GM12878 (cell line): ENCODE results near the gene PSMD1. TPM values are rescaled to one million over a fixed set of nuclear protein-coding genes. Genes with fewer than 3 reads are reported as not detected.
A peak's percentile ranks its signal among the peaks of the same experiment; 100 is the strongest.

Source experiments
- ATAC-seq: fragments of 200-7000 bp; cut with Tn5 transposase; 3 replicates; pipeline ENCODE4 v1.9.1; 2020; ENCODE audit warnings: mild to moderate bottlenecking, moderate library complexity
- BruUV-seq: library from RNA; stranded (reverse); fragments of 400-500 nt; replicated peaks from 2 replicates; lab custom pipeline; 2021; lab: Mats Ljungman, UMichigan
- CTCF ChIA-PET: fragments of 300-600 bp; sonication (Branson Sonifier 250); formaldehyde crosslinking; extraction: SDS; loops from one replicate; lab custom pipeline; 2021; ENCODE audit warnings: inconsistent platforms; lab: Yijun Ruan, JAX
- POLR2A ChIA-PET: fragments of 350-600 bp; formaldehyde crosslinking; extraction: SDS; loops from one replicate; lab custom pipeline; 2021; ENCODE audit warnings: inconsistent platforms; lab: Charles Lee
- RAD21 ChIA-PET: fragments of 300-600 bp; sonication (Branson Sonifier 250); formaldehyde crosslinking; loops from one replicate; lab custom pipeline; 2023; ENCODE audit warnings: antibody characterized with exemption; ENCODE audit not compliant: unreplicated experiment; lab: Charles Lee
- SMC1A ChIA-PET: fragments of 300-600 bp; sonication (Branson Sonifier 250); formaldehyde crosslinking; loops from one replicate; lab custom pipeline; 2023; ENCODE audit not compliant: unreplicated experiment, uncharacterized antibody; lab: Charles Lee
- DNase-seq: peaks from one replicate; pipeline ENCODE4 v3.0.0-alpha.2; 2011; ENCODE audit warnings: low read depth, low spot score
- FAIRE-seq: peaks from 3 replicates; lab custom pipeline; 2011; peaks lifted over from hg19 to GRCh38; lab: Jason Lieb, UNC
- H2AFZ ChIP-seq: 2 replicates; pipeline ENCODE4 v1.6.0; 2011; ENCODE audit warnings: low read depth, low read length, control low read depth; ENCODE audit not compliant: control insufficient read depth
- H3K27ac ChIP-seq: 2 replicates; pipeline ENCODE4 v1.5.1; 2011; ENCODE audit warnings: control low read depth; ENCODE audit not compliant: control insufficient read depth, insufficient read depth
- H3K27me3 ChIP-seq, 2 experiments: replicated peaks in 1 of 2; 2 replicates each; pipeline versions ENCODE4 v1.6.0 to v1.6.1; 2011; ENCODE audit warnings: low read length in 1 of 2; ENCODE audit not compliant: control insufficient read depth in 2 of 2, insufficient read depth in 2 of 2
- H3K36me3 ChIP-seq, 2 experiments: 2 replicates each; pipeline ENCODE4 v1.5.1; 2011; ENCODE audit warnings: low read length in 1 of 2; ENCODE audit not compliant: control insufficient read depth in 2 of 2, insufficient read depth in 2 of 2
- H3K4me1 ChIP-seq: 2 replicates; pipeline ENCODE4 v1.6.1; 2011; ENCODE audit warnings: mild to moderate bottlenecking, low read length, moderate library complexity, mixed read lengths; ENCODE audit not compliant: control insufficient read depth, insufficient read depth
- H3K4me2 ChIP-seq: 2 replicates; pipeline ENCODE4 v1.6.0; 2011; ENCODE audit warnings: control low read depth; ENCODE audit not compliant: control insufficient read depth, insufficient read depth
- H3K4me3 ChIP-seq: fragments of 200-600 bp; sonication (generic); 2 replicates; pipeline ENCODE4 v1.5.1; 2016
- H3K79me2 ChIP-seq: 2 replicates; pipeline ENCODE4 v1.6.0; 2011; ENCODE audit warnings: low read length; ENCODE audit not compliant: control insufficient read depth, insufficient read depth
- H3K9ac ChIP-seq: 2 replicates; pipeline ENCODE4 v1.8.0; 2011; ENCODE audit warnings: low read length, control low read depth, mixed read lengths; ENCODE audit not compliant: control insufficient read depth, insufficient read depth
- H3K9me3 ChIP-seq: replicated peaks from 3 replicates; pipeline ENCODE4 v1.5.1; 2011; ENCODE audit warnings: mild to moderate bottlenecking, low read length; ENCODE audit not compliant: control insufficient read depth, insufficient read depth
- H4K20me1 ChIP-seq: 2 replicates; pipeline ENCODE4 v1.6.0; 2011; ENCODE audit not compliant: control insufficient read depth, insufficient read depth
- BCL3 ChIP-seq: IDR thresholded peaks from 2 replicates; pipeline ENCODE4 v1.6.1; 2011; ENCODE audit warnings: borderline replicate concordance, low read depth, mild to moderate bottlenecking, moderate library complexity, low read length; ENCODE audit not compliant: insufficient read depth, poor library complexity, severe bottlenecking
- CBX5 ChIP-seq: sonication (generic); IDR thresholded peaks from 2 replicates; pipeline ENCODE4 v1.6.1; 2016; ENCODE audit warnings: low read depth, moderate library complexity, mild to moderate bottlenecking, inconsistent platforms
- CEBPB ChIP-seq, 2 experiments: fragments of 150-350 bp in 1 of 2; IDR thresholded peaks; 2 replicates each; pipeline ENCODE4 v1.6.1; 2012 to 2014; ENCODE audit warnings: low read depth in 2 of 2, low read length in 2 of 2, borderline replicate concordance in 1 of 2, inconsistent platforms in 1 of 2
- E2F8 ChIP-seq: fragments of 450-650 bp; IDR thresholded peaks from 2 replicates; pipeline ENCODE4 v1.6.1; 2018; ENCODE audit warnings: mild to moderate bottlenecking, low read depth, moderate library complexity; ENCODE audit not compliant: partially characterized antibody
- EP300 ChIP-seq, 2 experiments: fragments of 150-350 bp in 1 of 2; IDR thresholded peaks; 2 replicates each; pipeline ENCODE4 v1.6.1; 2011 to 2012; ENCODE audit warnings: low read depth in 2 of 2, low read length in 2 of 2, borderline replicate concordance in 1 of 2, improper control_type of control experiment in 1 of 2, inconsistent platforms in 1 of 2; ENCODE audit not compliant: control insufficient read depth in 1 of 2
- GATAD2B ChIP-seq: fragments of 450-650 bp; conservative IDR thresholded peaks from 2 replicates; pipeline ENCODE4 v1.6.1; 2017; ENCODE audit warnings: low read depth, mild to moderate bottlenecking, moderate library complexity
- JUND ChIP-seq: IDR thresholded peaks from 2 replicates; pipeline ENCODE4 v1.6.1; 2012; ENCODE audit warnings: low read depth, mild to moderate bottlenecking, low read length, improper control_type of control experiment, moderate library complexity
- POLR2A ChIP-seq: IDR thresholded peaks from 2 replicates; pipeline ENCODE4 v1.6.1; 2011; ENCODE audit warnings: low read depth, mild to moderate bottlenecking, low read length
- RB1 ChIP-seq: fragments of 450-650 bp; formaldehyde crosslinking; IDR thresholded peaks from 2 replicates; pipeline ENCODE4 v1.6.1; 2017; ENCODE audit warnings: mild to moderate bottlenecking, borderline replicate concordance
- USF2 ChIP-seq: IDR thresholded peaks from 2 replicates; pipeline ENCODE4 v1.6.1; 2011; ENCODE audit warnings: low read depth, low read length, improper control_type of control experiment, borderline replicate concordance
- ZNF274 ChIP-seq: IDR thresholded peaks from one replicate; pipeline ENCODE4 v1.8.0; 2011; ENCODE audit not compliant: insufficient read length, insufficient read depth
- ZNF384 ChIP-seq: IDR thresholded peaks from 2 replicates; pipeline ENCODE4 v1.6.1; 2012; ENCODE audit warnings: low read depth, mild to moderate bottlenecking, low read length, improper control_type of control experiment, borderline replicate concordance
- WGBS: methylation state at CpG from one replicate; pipeline ENCODE4 v1.1.6; 2016; ENCODE audit warnings: low lambda C conversion rate; ENCODE audit not compliant: insufficient replicate concordance, insufficient coverage; ENCODE audit errors: missing lambda C conversion rate; 5-methylcytosine and 5-hydroxymethylcytosine counted together
- in situ Hi-C: fragments of 300-500 bp; cut with MboI; formaldehyde crosslinking; loops from 9 replicates; pipeline ENCODE4 v1.14.3; 2018; ENCODE audit warnings: mixed read lengths
- intact Hi-C: fragments of 100-400 bp; cut with micrococcal nuclease; formaldehyde crosslinking; loops from one replicate; pipeline ENCODE4 v1.14.2; 2022; ENCODE audit not compliant: unreplicated experiment
- polyA plus RNA-seq, 11 experiments: library from polyadenylated mRNA; depleted of rRNA in 4 of 11; unstranded in 6 of 11; stranded (reverse) in 5 of 11; fragments of >200 nt; fragmentation: Nextera tagmentation in 4 of 11; fragmentation: Illumina TruSeq in 1 of 11; extraction: Ambion mirVana in 4 of 11; extraction: Trizol in 1 of 11; gene quantifications; 1 replicate in 1 of 11; 2 replicates in 10 of 11; pipeline versions ENCODE4 v1.2.1 to v1.2.3, GENCODE V29; 2011 to 2016; ENCODE audit warnings: inconsistent platforms in 2 of 11, missing spikeins in 2 of 11, low read depth in 1 of 11
- total RNA-seq, 4 experiments: library from RNA; depleted of rRNA in 3 of 4; stranded (reverse); fragments of >200 nt in 3 of 4; fragmentation: Illumina TruSeq in 1 of 4; extraction: Trizol in 1 of 4; gene quantifications; 2 replicates each; pipeline versions ENCODE4 v1.2.1 to v1.2.3, GENCODE V29; 2013 to 2021

Gene PSMD1
- total and polyA plus RNA-seq, 10 of the 15 experiments (the other 5 are each of a cell fraction or from before 2014, with no cell fraction given): 87.4 to 220 (median 139) TPM

GRCh38 chr2:231034291-231034882 is 22.3 kb upstream of the PSMD1 start:
- POLR2A ChIA-PET: interaction anchor here (0.7 kb wide), 1 partner anchor 340 kb away, joined by 6 read pairs; no protein-coding TSS in a partner anchor
- no peaks in the 10 kb centered on the region for H3K9me3 ChIP-seq
- CTCF ChIA-PET: interaction anchor here (0.7 to 3.0 kb wide), 4 partner anchors 11 to 23 kb away, joined by 3 to 16 read pairs (median 4); no protein-coding TSS in a partner anchor

GRCh38 chr2:231036131-231036530 is 20.5 kb upstream of the PSMD1 start:
- 54% methylated on average over 4 of the region's 4 CpGs for WGBS
- no peak for ATAC-seq
- ChIA-PET POLR2A (no interaction called here), CTCF (interaction anchor here (0.9 to 1.3 kb wide), 2 partner anchors 212 to 225 kb away, joined by 3 read pairs; no protein-coding TSS in a partner anchor), RAD21 (no interaction called here), SMC1A (no interaction called here)
- H3K4me1 ChIP-seq: peaks cover 3% of the 10 kb centered on the region; the same call in 1 of the 2 replicates
- H3K9ac ChIP-seq: no peak overlapping the region
- no peaks in the 10 kb centered on the region for H4K20me1 ChIP-seq
- no TSS peak for BruUV-seq
- FAIRE-seq: no peak
- H3K79me2 ChIP-seq: no peaks in the 10 kb centered on the region
- H3K27me3 ChIP-seq: peaks cover 9 to 14% of the 10 kb centered on the region in 2 experiments
- no peaks in the 10 kb centered on the region for H3K36me3 ChIP-seq
- no peaks in the 10 kb centered on the region for H3K9me3 ChIP-seq
- H3K4me2 ChIP-seq: no peak overlapping the region
- no peak overlapping the region for H2AFZ ChIP-seq
- in situ Hi-C loops: no loop called here
- intact Hi-C loops: no loop called here
- DNase-seq: no peak
- no peak overlapping the region for H3K27ac ChIP-seq
- no peak overlapping the region for H3K4me3 ChIP-seq
- no peak for TF ChIP-seq GATAD2B
- no peak for TF ChIP-seq BCL3
- no peak for TF ChIP-seq E2F8
- TF ChIP-seq RB1: no peak
- no peak for TF ChIP-seq JUND
- no peak for TF ChIP-seq EP300 (IDR thresholded peaks at IDR 0.05; ENCODE audit: borderline replicate concordance in 1 of 2, control insufficient read depth in 1 of 2, low read depth in 2 of 2, low read length in 2 of 2)
- no peak for TF ChIP-seq POLR2A
- no peak for TF ChIP-seq CBX5
- no peak for TF ChIP-seq ZNF274
- TF ChIP-seq USF2: no peak

More at GRCh38 chr2:231034291-231034882, 22.3 kb upstream of the PSMD1 start:
- Histone ChIP-seq H3K4me2 (no peak overlapping the region; the same call in 1 of the 2 replicates), H4K20me1 (no peaks in the 10 kb centered on the region), H3K4me3 (no peak overlapping the region), H3K36me3 (no peaks in the 10 kb centered on the region), H3K79me2 (no peaks in the 10 kb centered on the region), H2AFZ (no peak overlapping the region), H3K27me3 (peaks cover 7 to 14% of the 10 kb centered on the region in 2 experiments), H3K4me1 (peaks cover 3% of the 10 kb centered on the region; the same call in 1 of the 2 replicates), H3K9ac (no peak overlapping the region), H3K27ac (no peak overlapping the region)
- no TSS peak for BruUV-seq
- WGBS: 29% methylated on average over 4 of the region's 4 CpGs
- FAIRE-seq: peak; percentile 59
- SMC1A ChIA-PET: no interaction called here
- ATAC-seq: peak; percentile 90
- no peak for DNase-seq
- TF ChIP-seq CEBPB (IDR thresholded peaks at IDR 0.05; ENCODE audit: borderline replicate concordance in 1 of 2, low read depth in 2 of 2, low read length in 2 of 2) (no peak), ZNF384 (peak; percentile 66)
- intact Hi-C loops: no loop called here
- in situ Hi-C loops: no loop called here
- RAD21 ChIA-PET: no interaction called here
